ENCODE measurements around the gene RCOR1.
A peak's percentile ranks its signal among the peaks of the same experiment; 100 is the strongest.
"Not testable (repeated sequence)": the region's sequence is repeated elsewhere in the genome, so short reads cannot be mapped to it uniquely, and the experiment has no call there.

RCOR1 gene

DNA sequence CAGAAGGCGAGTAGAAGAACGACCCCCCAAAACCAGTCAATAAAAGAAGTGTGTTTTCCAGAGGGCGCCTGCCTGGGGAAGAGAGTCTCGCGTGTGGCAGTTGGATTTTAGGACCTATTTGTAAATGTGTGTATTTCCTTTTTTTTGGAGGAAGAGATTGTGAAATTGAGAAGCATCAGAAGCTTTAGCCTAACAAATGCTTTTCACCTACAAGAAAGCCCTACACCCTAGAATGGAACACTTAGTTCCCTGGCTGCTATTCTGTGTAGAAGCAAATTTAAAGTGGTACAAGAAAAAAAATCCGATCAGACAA is 1.3 kb downstream of the RCOR1 start:
- DNase-seq: no peak

DNA sequence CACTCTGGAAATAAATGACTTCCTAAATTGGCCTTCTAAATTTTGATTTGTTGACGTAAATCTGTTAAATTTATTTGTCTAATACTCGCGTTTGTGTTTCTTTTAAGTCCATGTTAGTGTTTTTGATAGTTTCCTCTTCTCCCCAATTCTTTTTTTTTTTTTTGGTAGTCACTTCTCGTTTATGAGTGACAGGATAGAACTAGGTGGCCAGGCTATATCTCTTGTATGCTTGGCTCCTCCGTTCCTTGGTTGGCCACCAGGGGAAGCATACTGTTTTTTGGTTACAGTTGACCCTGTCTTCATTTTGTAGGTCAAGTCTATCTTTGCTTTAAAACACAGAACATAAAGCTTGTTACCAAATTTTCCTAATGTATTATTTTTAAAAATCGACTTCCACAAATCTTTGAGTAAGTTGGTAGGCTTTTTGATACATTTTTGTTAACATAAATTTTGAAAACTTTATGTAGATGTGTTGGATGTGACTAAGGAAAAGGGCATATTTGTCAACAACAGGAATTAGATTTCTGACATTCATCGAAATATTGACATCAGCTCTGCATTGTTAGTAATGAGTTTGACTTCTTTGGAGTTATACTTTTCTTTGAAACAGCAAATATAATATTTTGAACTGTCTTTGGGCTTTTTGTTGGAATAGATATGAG is 2.2 kb downstream of the RCOR1 start:
- DNase-seq: peak; percentile 79

DNA sequence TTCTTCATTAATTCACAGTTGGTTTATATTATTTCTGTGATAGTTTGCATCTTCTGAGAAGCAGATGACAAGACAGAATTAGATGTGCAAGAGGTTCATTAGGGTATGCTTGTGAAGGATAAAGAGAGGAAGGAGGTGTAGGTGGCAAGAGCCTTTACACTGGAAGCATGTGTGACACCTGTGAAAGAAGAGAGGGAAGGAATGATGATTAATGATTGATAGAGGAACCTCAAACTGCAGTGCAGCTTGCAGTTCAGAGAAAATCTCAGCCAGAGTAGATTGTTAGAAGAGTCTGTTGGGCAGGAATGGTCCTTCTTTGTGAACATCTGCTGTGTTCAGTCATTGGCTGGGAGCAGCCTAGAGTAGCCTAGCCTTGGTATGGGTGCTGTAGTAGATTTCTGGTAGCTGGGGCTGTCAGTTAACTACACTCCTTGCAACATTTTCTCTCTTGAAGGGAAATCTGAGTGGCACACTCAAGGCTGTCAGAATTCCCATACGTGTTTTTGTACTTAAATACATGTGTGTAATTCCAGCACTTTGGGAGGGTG is 9.0 kb downstream of the RCOR1 start:
- DNase-seq: no peak

DNA sequence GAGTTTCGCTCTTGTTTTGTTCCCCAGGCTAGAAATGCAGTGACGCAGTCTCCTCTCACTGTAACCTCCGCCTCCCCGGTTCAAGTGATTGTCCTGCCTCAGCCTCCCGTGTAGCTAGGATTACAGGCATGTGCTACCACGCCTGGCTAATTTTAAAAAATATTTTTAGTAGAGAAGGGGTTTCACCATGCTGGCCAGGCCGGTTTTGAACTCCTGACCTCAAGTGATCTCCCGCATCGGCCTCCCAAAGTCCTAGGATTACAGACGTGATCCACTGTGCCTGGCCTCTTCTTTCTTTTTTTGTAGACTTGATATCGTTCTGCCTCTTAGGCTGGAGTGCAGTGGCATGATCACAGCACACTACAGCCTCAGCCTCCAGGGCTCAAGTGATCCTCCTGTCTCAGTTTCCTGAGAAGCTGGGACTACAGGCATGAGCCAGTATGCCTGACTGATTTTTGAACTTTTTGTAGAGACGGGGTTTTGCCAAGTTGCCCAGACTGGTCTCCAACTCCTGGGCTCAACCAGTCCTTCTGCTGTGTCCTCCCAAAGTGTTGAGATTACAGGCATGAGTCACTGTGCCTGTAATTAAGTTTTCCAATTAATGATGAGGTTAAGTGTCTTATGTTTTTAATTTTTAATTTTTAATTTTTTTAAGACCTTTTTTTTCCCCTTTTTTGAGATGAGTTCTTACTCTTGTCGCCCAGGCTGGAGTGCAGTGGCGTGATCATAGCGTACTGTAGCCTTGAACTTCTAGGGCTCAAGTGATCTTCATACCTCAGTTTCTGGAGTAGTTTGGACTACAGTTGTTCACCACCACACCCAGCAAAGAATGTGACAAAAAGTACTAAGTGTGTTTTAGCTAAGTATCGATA is 10.2 kb downstream of the RCOR1 start:
- no peak for DNase-seq

DNA sequence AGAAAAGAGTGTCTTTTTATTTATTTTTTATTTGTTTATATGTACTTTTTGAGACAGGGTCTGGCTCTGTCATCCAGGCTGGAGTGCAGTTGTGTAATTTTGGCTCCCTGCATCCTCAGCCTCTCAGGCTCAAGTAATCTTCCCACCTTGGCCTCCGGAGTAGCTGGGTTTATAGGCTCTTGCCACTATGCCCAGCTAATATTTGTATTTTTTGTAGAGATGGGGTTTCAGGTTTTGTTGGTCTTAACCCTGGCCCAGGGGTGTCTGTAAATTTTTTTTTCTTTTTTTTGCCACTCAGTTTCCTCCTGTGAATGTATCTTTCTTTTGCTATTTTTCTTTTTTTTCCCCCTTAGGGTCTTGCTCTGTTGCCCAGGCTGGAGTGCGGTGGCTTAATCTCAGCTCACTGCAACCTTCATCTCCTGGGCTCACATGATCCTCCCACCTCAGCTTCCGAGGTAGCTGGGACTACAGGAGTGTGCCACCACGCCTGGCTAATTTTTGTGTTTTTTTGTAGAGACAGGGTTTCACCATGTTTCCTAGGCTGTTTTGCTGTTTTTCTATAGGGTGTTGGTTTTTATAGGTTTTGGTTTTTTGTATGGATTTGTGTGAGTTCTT is 11.0 kb downstream of the RCOR1 start:
- DNase-seq: peak; percentile 8

DNA sequence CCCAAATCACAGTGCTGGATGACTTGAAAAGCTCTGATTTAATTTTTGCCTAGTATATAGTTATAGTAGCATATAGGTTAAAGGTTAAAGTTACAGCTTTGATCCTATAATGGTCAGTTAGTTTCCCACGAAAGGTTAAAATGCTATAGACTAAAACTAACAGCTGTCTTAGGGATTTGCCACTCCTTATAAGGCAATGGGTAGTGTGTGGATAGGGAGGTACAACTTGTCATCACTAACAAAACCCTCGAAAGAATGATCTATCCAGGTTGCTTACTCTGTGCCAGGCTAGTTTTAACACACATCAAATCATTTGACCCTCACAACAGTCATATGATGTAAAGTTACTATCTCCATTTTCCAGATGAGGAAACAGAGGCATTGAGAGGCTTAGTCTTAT is 11.7 kb downstream of the RCOR1 start:
- DNase-seq: no peak

DNA sequence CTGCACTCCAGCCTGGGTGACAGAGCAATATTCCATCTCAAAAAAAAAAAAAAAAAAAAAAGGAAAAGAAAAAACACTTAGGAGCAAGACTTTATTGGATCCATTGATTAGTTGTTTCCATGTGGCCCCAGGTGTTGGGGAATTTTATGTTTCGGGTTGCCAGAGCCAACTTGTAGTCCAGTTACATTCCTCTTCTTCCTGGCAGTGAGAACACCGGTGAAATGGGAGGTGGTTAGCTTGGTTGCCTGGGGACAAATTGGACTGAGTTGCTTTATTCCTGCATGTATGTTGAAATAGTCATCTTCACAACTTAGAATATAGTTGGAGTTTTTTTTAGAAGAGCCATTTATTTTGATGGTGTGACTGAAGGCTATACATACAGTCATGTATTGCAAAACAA is 12.6 kb downstream of the RCOR1 start:
- DNase-seq: no peak

DNA sequence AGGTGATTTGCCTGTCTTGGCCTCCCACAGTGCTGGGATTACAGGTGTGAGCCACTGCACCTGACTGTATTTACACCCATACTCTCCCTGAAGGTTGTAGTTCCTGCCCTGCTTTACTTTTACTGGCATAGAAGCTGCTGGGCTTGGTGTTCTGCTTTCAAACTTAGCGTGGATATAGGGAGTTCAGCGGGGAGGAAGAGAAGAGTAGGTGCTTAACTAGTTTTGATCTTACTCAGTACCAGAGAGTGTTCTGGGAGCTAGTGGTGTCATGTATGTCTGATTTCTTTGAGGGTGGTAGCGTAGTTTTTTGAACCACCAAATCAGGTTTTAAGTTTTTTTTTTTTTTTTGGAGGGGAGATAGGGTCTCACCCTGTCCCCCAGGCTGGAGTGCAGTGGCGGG is 13.8 kb downstream of the RCOR1 start:
- no peak for DNase-seq

DNA sequence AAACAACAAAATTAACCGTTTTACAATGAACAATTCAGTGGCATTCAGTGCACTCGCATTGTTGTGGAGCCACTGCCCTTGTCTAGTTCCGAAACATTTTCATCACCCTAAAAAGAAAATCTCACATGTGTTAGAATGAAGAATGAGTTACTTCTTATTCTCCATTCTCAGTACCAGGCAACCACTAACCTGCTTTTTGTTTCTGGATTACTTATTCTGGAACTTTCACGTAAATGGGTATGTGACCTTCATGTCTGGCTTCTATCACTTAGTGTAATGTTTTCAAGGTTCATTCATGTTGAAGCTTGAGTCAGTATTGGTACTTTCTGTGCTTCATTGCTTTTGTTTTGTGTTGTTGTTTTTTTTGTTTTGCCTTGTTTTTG is 15.6 kb downstream of the RCOR1 start:
- no peak for DNase-seq

DNA sequence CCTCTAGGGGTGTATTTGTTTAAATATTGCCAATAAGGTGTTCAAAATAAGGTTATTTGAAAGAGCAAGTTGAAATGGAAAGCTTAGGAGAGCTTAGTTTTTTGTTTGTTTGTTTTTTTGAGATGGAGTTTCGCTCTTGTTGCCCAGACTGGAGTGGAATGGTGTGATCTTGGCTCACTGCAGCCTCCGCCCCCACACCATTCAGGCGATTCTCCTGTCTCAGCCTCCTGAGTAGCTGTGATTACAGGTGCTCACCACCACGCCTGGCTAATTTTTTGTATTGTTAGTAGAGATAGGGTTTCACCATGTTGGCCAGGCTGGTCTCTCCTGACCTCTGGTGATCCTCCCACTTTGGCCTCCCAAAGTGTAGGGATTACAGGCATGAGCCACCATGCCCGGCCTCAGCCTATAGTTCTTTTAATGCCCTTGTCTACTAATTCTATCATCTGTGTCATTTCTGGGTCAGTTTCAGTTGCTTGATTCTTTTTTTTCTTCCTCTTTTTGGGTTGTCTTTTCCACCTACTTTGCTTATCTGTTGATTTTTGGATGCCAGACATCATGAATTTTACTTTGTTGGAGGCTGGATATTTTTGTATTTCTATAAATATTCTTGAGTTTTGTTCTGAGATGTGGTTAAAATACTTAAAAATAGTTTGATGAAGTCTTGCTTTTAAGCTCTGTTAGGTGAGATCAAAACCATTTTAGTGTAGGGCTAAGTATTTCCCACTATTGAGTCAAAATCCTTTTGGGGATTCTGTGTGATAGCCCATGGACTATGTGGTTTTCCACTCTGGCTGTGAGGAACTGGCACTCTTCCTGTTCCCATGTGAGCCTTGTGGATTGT is 18.7 kb downstream of the RCOR1 start:
- no peak for DNase-seq

DNA sequence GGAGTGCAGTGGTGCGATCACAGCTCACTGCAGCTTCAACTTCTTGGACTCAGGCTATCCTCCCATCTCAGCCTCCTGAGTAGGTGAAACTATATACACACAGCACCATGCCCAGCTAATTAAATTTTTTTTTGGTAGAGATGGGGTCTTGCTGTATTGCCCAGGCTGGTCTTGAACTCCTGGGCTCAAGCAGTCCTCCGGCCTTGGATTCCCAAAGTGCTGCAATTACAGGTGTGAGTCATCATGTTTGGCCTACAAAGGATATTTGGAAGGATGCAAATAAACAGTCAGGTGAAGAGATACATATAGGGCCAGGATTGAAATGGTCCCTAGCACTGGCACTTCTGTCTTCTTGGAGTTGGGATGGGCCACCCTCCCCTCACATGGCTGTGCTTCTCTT is 23.9 kb downstream of the RCOR1 start:
- no peak for DNase-seq

DNA sequence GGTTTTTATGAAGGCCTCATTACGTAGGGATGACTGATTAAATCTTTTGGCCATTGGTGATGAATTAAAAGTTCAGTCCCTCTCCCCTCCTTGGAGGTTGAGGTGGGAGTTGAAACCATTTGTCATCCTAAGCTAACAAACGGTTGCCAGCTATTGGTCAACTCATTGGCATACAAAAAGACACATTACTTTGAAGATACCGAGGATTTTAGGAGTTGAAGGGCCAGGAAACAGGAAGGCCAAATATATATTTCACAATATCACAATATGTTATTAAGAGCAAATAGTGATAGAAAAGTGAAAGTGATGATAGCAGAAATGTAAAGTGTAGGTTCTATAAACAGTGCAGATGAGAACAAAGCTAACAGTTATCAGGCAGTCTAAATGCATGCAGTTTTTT is 24.4 kb downstream of the RCOR1 start:
- no peak for DNase-seq

DNA sequence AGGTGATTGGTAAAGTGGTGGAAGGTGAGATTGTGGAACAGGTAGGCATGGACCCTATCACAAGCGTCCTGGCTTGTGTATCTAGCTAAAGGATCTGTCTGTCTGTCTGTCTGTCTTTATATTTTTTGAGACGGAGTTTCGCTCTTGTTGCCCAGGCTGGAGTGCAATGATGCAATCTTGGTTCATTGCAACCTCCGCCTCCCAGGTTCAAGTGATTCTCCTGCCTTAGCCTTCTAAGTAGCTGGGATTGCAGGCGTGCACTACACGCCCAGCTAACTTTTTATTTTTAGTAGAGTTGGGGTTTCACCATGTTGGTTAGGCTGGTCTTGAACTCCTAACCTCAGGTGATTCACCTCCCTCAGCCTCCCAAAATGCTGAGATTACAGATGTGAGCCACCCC is 26.6 kb downstream of the RCOR1 start:
- DNase-seq: not testable (repeated sequence)

DNA sequence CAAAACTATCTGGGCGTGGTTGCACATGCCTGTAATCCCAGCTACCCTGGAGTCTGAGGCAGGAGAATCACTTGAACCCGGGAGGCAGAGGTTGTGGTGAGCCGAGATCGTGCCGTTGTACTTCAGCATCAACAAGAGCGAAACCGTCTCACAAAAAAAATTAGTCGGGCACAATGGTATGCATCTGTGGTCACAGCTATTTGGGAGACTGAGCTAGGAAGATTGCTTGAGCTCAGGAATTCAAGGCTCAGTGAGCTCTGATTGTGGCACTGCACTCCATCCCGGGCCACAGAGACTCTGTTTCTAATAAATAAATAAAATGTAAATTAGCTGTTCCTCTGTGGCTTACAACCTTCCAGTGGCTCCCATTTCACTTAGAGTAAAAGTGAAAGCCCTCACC is 28.0 kb downstream of the RCOR1 start:
- DNase-seq: no peak

DNA sequence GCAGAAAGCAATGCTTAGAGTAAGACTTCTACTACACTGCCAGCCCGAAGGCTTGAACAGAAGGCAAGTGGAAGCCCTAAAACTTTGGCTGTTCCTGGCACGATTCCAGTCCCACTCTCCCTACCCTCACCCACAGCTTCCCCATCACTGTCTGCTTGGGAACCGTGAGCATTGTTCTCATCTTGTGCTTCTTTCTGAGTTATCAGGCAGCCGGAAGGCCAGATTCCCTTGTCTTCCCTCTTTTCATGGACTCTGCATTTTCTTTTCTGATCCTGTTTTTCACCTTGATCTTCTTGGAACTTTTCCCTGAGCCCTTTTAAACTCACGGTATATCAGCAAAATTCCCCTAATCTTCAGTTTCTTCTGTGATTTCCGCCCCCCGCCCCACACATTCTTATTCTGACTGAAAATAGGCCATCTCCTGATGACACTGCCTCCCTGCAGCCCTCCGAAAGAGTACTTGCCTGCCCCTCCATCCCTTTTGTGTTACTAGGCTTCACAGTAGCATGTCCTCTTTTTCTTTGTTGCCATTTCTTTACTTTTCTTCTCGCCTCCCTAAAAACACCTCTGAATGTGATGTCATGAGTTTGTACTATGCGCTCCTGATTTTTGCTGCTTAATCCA is 29.9 kb downstream of the RCOR1 start:
- DNase-seq: peak; percentile 58

DNA sequence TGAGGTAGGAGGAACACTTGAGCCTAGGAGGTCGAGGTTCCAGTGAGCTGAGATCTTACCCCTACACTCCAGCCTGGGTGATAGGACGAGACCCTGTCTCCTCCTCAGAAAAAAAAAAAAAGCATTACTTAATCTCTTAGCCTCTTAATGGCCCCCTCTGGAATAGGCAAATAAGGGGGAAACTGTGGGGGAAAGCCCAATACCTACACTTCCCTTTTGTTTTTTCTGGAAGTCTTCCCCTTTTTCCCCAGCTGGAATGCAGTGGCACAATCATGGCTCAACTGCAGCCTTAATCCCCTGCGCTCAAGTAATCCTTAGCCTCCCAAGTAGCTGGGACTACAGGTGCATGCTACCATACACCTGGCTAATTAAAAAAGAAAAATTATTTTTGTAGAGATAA is 32.2 kb downstream of the RCOR1 start:
- no peak for DNase-seq

DNA sequence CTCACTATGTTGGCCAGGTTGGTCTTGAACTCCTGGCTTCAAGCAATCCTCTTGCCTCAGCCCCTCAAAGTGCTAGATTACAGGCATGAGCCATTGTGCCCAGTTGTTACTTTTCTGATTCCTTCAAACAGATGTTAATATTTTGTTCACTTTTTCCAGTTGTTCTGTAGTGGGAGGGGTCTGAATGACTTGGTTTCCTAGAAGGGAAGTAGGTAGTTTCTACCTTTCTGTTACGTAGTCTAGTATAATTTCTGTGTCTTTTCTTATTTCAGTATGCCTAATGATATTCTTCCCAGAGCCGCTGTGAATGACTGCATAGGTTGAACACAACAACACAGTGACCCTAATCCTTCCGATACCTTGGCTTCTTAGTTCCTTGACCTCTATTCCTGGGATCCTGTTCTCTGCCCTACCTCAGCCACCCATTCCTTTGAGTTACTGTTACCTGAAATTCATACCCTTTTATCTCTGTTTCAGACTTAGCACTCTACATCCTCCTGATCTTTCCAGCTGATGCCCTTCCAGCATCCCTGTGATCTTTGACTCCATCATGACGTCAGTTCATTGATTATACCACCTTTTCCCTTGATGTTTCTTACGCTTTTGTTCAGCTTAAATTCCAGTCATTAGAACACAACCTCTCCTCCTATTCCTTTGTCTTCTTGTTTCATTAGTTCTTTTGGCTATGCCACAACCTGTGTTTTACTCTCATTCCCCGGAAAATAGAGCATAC is 33.3 kb downstream of the RCOR1 start:
- no peak for DNase-seq

DNA sequence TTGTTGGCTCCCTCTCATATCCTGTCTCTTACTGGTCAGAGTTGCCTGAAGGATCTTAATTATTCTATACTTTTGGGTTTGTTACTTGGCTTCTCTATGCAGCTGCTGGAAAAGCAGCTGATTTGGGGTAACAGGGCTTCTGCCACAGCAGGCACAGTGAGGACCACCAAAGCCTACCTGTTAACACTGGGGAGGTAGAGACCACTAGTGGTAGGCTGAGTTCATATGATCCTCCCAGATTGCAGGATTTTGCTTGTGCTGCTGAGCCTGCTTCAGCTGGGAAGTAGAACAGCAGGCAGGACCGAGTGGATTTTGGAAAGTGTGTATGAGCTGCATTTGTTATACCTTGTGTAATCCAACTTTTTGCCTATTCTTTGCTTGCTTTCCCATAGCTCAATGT is 34.1 kb downstream of the RCOR1 start:
- peak; percentile 44 for DNase-seq

DNA sequence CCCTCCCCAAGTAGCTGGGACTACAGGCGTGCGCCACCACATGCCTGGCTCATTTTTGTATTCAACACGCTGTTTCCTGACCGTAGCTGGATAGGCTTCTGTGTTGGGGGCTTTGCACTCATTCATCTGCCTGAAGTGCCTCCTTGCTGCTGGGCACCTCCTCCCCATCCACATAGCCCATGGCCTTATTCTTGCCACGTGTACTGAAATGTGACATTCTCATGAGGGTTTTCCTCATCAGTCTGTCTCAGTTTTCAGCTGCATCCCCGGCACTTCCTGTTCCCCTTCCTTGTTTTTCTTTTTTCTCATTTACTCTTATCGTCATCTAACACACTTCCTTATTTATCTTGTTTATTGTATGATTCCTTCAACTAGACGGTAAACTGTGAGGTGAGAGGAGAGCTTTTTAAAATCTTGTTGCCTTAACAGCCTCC is 36.6 kb downstream of the RCOR1 start:
- peak; percentile 29 for DNase-seq

DNA sequence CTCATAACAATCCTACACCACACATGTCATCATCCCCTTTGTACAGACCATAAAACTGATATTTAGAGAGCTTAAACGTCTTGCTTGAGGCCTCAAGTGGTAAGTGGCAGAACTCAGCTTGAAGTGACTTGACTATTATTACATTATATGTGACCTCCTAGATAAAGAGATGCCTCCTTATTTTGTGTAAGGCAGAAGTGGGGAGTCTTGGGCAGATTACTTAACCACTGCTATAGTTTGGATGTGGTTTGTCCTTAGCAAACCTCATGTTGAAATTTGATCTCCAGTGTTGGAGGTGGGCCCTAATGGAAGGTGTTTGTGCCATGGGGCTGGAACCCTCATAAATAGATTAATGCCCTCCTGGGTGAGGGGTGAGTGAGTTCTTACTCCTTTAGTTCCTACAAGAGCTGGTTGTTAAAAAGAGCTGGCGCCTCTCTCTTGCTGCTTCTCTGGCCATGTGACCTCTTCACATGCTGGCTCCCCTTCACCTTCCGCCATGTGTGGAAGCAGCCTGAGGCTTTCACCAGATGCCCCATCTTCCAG is 37.4 kb downstream of the RCOR1 start:
- DNase-seq: peak; percentile 80

DNA sequence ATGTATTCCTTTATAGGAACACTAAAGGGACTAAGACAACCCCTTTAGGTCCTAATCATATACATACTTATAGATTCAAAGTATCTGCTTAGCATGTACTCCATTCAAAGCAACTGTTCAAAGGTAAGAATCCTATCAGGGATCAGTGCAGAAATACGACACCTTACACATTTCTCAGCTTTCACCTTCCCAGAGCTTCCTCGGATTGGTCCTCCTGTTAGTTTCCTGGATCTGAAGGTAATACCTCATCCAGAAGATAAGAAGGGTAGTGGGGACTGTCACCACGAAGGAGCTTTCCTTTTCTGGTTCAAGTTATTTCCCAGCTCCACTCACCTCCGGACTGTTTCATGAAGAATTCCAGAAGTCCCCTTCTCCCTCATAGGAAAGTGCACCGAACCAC is 38.0 kb downstream of the RCOR1 start:
- peak; percentile 52 for DNase-seq

DNA sequence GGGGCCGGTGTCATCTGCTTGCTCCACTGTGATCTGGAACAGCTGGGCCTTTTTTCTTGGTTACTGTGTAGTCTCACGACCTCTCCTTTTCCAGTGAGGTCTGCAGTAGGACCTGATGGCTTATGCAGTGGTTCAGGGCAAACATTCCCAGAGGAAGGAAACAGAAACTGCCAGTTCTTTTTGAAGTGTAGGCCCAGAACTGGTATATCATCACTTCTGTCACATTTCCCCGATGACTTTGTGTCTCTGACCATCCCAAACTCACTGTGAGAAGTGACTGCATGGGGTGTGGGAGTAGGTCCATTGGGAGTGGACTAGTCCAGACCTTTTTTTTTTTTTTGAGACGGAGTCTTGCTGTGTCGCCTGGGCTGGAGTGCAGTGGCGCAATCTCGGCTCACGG is 38.4 kb downstream of the RCOR1 start:
- no peak for DNase-seq

All from NCI-H82 (cell line).